Gastrocnemius medialis (tissue), 4 donors: ENCODE results near the gene TDRD7.
"Not testable (repeated sequence)": the region's sequence is repeated elsewhere in the genome, so short reads cannot be mapped to it uniquely, and the experiment has no call there.

ENCODE experiments used
- POLR2A ChIP-seq, 2 donors: fragments of 450-650 bp; IDR thresholded peaks; one replicate each; pipeline ENCODE4 v1.6.1; 2017; ENCODE audit warnings: antibody characterized with exemption in 2 of 2, mild to moderate bottlenecking in 2 of 2, moderate library complexity in 2 of 2
- TF ChIP-seq, protein P1 (sequence below), 5 experiments: fragments of 450-650 bp in 3 of 5; fragments of 200-600 bp in 2 of 5; sonication (generic) in 2 of 5; IDR thresholded peaks in 4 of 5; conservative IDR thresholded peaks in 1 of 5; 1 replicate in 4 of 5; 2 replicates in 1 of 5; pipeline ENCODE4 v1.5.1; 2016 to 2019; ENCODE audit warnings: antibody characterized with exemption in 5 of 5, mild to moderate bottlenecking in 3 of 5, moderate library complexity in 3 of 5

GRCh38 chr9:97453573-97453972 lies 41.7 kb downstream of the TDRD7 start:
- TF ChIP-seq, protein P1, sequence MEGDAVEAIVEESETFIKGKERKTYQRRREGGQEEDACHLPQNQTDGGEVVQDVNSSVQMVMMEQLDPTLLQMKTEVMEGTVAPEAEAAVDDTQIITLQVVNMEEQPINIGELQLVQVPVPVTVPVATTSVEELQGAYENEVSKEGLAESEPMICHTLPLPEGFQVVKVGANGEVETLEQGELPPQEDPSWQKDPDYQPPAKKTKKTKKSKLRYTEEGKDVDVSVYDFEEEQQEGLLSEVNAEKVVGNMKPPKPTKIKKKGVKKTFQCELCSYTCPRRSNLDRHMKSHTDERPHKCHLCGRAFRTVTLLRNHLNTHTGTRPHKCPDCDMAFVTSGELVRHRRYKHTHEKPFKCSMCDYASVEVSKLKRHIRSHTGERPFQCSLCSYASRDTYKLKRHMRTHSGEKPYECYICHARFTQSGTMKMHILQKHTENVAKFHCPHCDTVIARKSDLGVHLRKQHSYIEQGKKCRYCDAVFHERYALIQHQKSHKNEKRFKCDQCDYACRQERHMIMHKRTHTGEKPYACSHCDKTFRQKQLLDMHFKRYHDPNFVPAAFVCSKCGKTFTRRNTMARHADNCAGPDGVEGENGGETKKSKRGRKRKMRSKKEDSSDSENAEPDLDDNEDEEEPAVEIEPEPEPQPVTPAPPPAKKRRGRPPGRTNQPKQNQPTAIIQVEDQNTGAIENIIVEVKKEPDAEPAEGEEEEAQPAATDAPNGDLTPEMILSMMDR (IDR thresholded peaks at IDR 0.05 in 4 of 5, conservative IDR thresholded peaks at IDR 0.05 in 1 of 5) = not testable (repeated sequence)
- not testable (repeated sequence) for TF ChIP-seq POLR2A (IDR thresholded peaks at IDR 0.05)
